Sigmoid colon (tissue), 4 donors: Measurements from ENCODE around the gene MDM2.

Experiments used
- CTCF ChIP-seq, 4 experiments: fragments of 450-650 bp in 3 of 4; fragments of 200-600 bp in 1 of 4; IDR thresholded peaks; one replicate each; pipeline ENCODE4 v1.5.1; 2016 to 2019; ENCODE audit warnings: antibody characterized with exemption in 4 of 4, mild to moderate bottlenecking in 3 of 4, moderate library complexity in 2 of 4
- EP300 ChIP-seq, 4 donors: sonication (generic); formaldehyde crosslinking; IDR thresholded peaks; one replicate each; pipeline ENCODE4 v1.6.1; 2017; ENCODE audit warnings: antibody characterized with exemption in 4 of 4
- POLR2A ChIP-seq, 2 donors: fragments of 450-650 bp; IDR thresholded peaks; one replicate each; pipeline ENCODE4 v1.6.1; 2016; ENCODE audit warnings: antibody characterized with exemption in 2 of 2, mild to moderate bottlenecking in 2 of 2, moderate library complexity in 2 of 2
- POLR2AphosphoS5 ChIP-seq, 4 donors: sonication (generic); formaldehyde crosslinking; IDR thresholded peaks; one replicate each; pipeline ENCODE4 v1.6.1; 2017; ENCODE audit warnings: antibody characterized with exemption in 4 of 4

GRCh38 chr12:68883151-68883550, 75.2 kb downstream of the MDM2 start:
- TF ChIP-seq CTCF (IDR thresholded peaks at IDR 0.05): no peak
- no peak for TF ChIP-seq EP300 (IDR thresholded peaks at IDR 0.05)
- TF ChIP-seq POLR2AphosphoS5 (IDR thresholded peaks at IDR 0.05): no peak
- no peak for TF ChIP-seq POLR2A (IDR thresholded peaks at IDR 0.05)
